SK-N-MC (cell line): Measurements from ENCODE around the gene SLC9C1.

Experiments
- EZH2 ChIP-seq: fragments of 200-600 bp; sonication (generic); IDR thresholded peaks from one replicate; pipeline ENCODE4 v1.6.1; 2017; ENCODE audit warnings: antibody characterized with exemption
- FOXP2 ChIP-seq: optimal IDR thresholded peaks from 2 replicates; pipeline ENCODE3; 2011; ENCODE audit warnings: mild to moderate bottlenecking, moderate library complexity; ENCODE audit not compliant: insufficient read depth; ENCODE audit errors: extremely low read length, control extremely low read depth
- POLR2AphosphoS5 ChIP-seq: IDR thresholded peaks from 2 replicates; pipeline ENCODE4 v1.6.1; 2012; ENCODE audit warnings: mild to moderate bottlenecking, low read depth, low read length, borderline replicate concordance

GRCh38 chr3:112199622-112200316 lies 94.2 kb downstream of the SLC9C1 start:
- TF ChIP-seq POLR2AphosphoS5 (no peak), EZH2 (no peak), FOXP2 (no peak)
